ENCODE measurements around the gene ZNF438. TPM values are rescaled to one million over a fixed set of nuclear protein-coding genes. Genes with fewer than 3 reads are reported as not detected.

Gene ZNF438
- total and polyA plus RNA-seq, 2 of the 13 experiments (the other 11 are each of a cell fraction or from before 2014, with no cell fraction given): 0.75 to 0.83 TPM

- peak; percentile 74; the same call in 1 of the 2 replicates for TF ChIP-seq ZNF275 (CRISPR knock-in tag; IDR thresholded peaks at IDR 0.05; ENCODE audit: borderline replicate concordance)
- TF ChIP-seq HDAC1 (CRISPR knock-in tag; IDR thresholded peaks at IDR 0.05): peak; percentile 49
- TF ChIP-seq MAZ (IDR thresholded peaks at IDR 0.05; ENCODE audit: borderline replicate concordance, low read depth, low read length): peak; percentile 77
- TF ChIP-seq MAZ (CRISPR knock-in tag; IDR thresholded peaks at IDR 0.05; ENCODE audit: low read depth): no peak; the same call in 1 of the 2 replicates
- no peak for TF ChIP-seq SRSF4 (IDR thresholded peaks at IDR 0.05; ENCODE audit: low read depth, low read length, poor library complexity, severe bottlenecking)
- TF ChIP-seq HNF4A (CRISPR knock-in tag; IDR thresholded peaks at IDR 0.05): 0 out of 2 replicates have a peak, but pooled peaks have one; percentile 9
- TF ChIP-seq ATF5 (CRISPR knock-in tag; IDR thresholded peaks at IDR 0.05; ENCODE audit: low read depth): no peak
- TF ChIP-seq ZFYVE20 (CRISPR knock-in tag; IDR thresholded peaks at IDR 0.05; ENCODE audit: borderline replicate concordance, low read depth): no peak
- TF ChIP-seq ZFP36 (IDR thresholded peaks at IDR 0.05; ENCODE audit: borderline replicate concordance, low read depth, low read length, partially characterized antibody): no peak
- TF ChIP-seq ZNF83 (CRISPR knock-in tag; IDR thresholded peaks at IDR 0.05; ENCODE audit: borderline replicate concordance): no peak
- 0 out of 2 replicates have a peak, but pooled peaks have one; percentile 75 for TF ChIP-seq THAP8 (CRISPR knock-in tag; IDR thresholded peaks at IDR 0.05; ENCODE audit: borderline replicate concordance)
- peak; percentile 99 for TF ChIP-seq CREB1 (IDR thresholded peaks at IDR 0.05)
- TF ChIP-seq CREB1 (CRISPR knock-in tag; IDR thresholded peaks at IDR 0.05): peak; percentile 82
- TF ChIP-seq ZNF552 (CRISPR knock-in tag; IDR thresholded peaks at IDR 0.05; ENCODE audit: borderline replicate concordance): 0 out of 2 replicates have a peak, but pooled peaks have one; percentile 20
- TF ChIP-seq ZMYM3 (CRISPR knock-in tag; IDR thresholded peaks at IDR 0.05): peak; percentile 48; the same call in 1 of the 2 replicates
- peak; percentile 78 for TF ChIP-seq HNF1B (CRISPR knock-in tag; IDR thresholded peaks at IDR 0.05)
- TF ChIP-seq RARA (CRISPR knock-in tag; IDR thresholded peaks at IDR 0.05): 0 out of 2 replicates have a peak, but pooled peaks have one; percentile 5
- TF ChIP-seq, protein P1, sequence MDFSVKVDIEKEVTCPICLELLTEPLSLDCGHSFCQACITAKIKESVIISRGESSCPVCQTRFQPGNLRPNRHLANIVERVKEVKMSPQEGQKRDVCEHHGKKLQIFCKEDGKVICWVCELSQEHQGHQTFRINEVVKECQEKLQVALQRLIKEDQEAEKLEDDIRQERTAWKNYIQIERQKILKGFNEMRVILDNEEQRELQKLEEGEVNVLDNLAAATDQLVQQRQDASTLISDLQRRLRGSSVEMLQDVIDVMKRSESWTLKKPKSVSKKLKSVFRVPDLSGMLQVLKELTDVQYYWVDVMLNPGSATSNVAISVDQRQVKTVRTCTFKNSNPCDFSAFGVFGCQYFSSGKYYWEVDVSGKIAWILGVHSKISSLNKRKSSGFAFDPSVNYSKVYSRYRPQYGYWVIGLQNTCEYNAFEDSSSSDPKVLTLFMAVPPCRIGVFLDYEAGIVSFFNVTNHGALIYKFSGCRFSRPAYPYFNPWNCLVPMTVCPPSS (IDR thresholded peaks at IDR 0.05): no peak
- peak; percentile 40 for TF ChIP-seq ASH2L (IDR thresholded peaks at IDR 0.05; ENCODE audit: insufficient read length, low read depth, low read length)
- TF ChIP-seq, protein P2, sequence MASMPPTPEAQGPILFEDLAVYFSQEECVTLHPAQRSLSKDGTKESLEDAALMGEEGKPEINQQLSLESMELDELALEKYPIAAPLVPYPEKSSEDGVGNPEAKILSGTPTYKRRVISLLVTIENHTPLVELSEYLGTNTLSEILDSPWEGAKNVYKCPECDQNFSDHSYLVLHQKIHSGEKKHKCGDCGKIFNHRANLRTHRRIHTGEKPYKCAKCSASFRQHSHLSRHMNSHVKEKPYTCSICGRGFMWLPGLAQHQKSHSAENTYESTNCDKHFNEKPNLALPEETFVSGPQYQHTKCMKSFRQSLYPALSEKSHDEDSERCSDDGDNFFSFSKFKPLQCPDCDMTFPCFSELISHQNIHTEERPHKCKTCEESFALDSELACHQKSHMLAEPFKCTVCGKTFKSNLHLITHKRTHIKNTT (CRISPR knock-in tag; IDR thresholded peaks at IDR 0.05): no peak
- 0 out of 2 replicates have a peak, but pooled peaks have one; percentile 34 for TF ChIP-seq ZNF343 (CRISPR knock-in tag; IDR thresholded peaks at IDR 0.05)
Observed at GRCh38 chr10:31031558-31032257, at the start of gene ZNF438 (continued).

Data from HepG2 (cell line).